ENCODE data around the gene GLOD4.
A peak's percentile ranks its signal among the peaks of the same experiment; 100 is the strongest.
"Not testable (repeated sequence)": the region's sequence is repeated elsewhere in the genome, so short reads cannot be mapped to it uniquely, and the experiment has no call there.

Gene GLOD4

DNA sequence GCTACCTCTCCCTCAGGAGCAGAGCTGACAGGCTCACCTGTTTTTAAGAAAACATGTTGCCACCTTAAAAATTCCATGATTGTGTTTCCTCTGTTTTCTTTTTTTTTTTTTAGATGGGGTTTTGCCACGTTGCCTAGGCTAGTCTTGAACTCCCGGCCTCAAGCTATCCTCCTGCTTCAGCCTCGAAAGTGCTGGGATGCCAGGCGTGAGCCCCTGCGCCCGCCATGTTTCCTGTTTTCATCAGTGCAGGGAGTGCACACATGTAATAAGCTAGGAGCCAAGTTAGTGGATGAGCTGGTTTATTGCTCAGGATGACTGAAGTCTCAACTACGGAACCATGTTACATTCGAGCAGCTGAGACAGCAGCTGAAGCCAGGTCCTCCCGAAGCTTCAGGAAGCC, 13.6 kb upstream of the GLOD4 start:
- no peak overlapping the region for H3K4me3 ChIP-seq (ENCODE audit: low read depth, low read length)
- TF ChIP-seq, protein P1, sequence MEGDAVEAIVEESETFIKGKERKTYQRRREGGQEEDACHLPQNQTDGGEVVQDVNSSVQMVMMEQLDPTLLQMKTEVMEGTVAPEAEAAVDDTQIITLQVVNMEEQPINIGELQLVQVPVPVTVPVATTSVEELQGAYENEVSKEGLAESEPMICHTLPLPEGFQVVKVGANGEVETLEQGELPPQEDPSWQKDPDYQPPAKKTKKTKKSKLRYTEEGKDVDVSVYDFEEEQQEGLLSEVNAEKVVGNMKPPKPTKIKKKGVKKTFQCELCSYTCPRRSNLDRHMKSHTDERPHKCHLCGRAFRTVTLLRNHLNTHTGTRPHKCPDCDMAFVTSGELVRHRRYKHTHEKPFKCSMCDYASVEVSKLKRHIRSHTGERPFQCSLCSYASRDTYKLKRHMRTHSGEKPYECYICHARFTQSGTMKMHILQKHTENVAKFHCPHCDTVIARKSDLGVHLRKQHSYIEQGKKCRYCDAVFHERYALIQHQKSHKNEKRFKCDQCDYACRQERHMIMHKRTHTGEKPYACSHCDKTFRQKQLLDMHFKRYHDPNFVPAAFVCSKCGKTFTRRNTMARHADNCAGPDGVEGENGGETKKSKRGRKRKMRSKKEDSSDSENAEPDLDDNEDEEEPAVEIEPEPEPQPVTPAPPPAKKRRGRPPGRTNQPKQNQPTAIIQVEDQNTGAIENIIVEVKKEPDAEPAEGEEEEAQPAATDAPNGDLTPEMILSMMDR (IDR thresholded peaks at IDR 0.05; ENCODE audit: borderline replicate concordance, insufficient read depth, low read depth, low read length): no peak

DNA sequence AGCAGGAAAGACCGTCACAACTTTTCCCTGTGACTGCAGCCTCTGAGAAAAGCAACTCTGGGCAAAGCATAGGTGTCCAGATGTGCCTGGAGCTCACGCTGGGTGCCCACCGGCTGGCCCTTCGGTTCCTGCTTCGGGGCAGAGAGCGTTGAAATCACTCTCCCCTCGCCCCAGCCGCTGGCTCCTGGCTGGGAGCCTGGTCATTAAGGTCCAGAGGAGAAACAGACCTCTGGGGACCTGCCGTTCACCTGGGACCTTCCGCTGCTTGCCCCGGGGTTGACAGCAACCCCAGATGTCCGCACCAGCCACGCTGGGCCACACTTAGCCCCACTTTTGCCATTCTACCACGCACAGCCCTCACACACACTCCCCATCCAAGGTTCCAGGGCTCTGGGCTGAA, 13.2 kb upstream of the GLOD4 start:
- no peak overlapping the region for H3K4me3 ChIP-seq (ENCODE audit: low read depth, low read length)
- TF ChIP-seq, protein P1 (IDR thresholded peaks at IDR 0.05; ENCODE audit: borderline replicate concordance, insufficient read depth, low read depth, low read length): no peak

DNA sequence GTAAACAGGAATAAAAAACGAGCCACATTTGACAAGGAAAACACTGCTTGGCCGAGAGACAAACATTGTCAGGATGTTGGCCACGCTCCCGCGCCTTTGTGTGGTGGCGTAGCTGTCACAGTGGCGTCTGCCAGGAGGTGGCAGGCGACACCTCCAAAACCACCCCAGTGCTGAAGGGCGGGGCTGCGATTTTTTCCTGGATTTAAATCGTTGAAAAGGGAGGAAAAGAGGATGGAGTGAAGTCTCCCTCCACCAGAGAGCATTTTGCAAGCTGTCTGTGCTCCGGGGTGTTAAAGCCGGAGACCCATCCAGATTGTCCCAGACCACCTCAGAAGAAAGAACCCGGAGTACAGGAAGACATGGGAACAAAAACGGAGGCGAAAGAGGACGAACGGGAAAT, 12.8 kb upstream of the GLOD4 start:
- TF ChIP-seq, protein P1 (IDR thresholded peaks at IDR 0.05; ENCODE audit: borderline replicate concordance, insufficient read depth, low read depth, low read length): peak; percentile 63; the same call in 1 of the 2 replicates
- no peak overlapping the region for H3K4me3 ChIP-seq (ENCODE audit: low read depth, low read length)

DNA sequence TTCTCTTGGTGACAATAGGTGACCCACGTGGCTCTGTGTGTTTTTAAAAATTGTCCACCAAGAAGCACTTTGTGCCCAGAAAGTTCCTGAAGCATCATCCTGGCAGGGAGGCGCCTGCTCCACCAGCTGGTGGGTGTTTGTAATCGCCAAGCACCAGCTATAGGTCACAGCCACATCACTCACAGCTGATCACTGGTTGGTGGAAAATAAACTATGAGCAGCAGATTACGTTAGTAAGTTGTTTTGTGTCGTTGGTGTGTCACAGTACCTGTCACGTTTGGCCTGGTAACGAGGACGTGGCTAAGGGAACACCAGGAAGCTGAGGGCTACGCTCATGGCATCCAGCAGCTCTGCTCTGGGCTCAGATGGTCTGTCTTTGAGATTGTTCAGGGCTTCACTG, 10.2 kb upstream of the GLOD4 start:
- TF ChIP-seq, protein P1 (IDR thresholded peaks at IDR 0.05; ENCODE audit: borderline replicate concordance, insufficient read depth, low read depth, low read length): no peak

DNA sequence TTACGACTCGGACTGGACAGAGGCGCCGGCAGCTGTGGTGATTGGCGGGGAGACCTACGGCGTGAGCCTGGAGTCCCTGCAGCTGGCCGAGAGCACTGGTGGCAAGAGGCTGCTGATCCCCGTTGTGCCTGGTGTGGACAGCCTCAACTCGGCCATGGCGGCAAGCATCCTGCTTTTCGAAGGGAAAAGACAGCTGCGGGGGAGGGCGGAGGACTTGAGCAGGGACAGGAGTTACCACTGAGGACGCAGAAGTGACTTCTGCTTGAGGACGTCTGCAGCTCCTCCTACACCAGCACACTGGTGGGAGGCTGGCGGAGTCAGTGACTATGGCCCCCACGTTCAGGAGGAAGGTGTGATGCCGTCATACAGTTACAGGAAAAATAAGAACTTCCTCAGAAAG, 9.7 kb upstream of the GLOD4 start:
- TF ChIP-seq, protein P1 (IDR thresholded peaks at IDR 0.05; ENCODE audit: borderline replicate concordance, insufficient read depth, low read depth, low read length): no peak

More for the DNA sequence above, 10.2 kb upstream of the GLOD4 start:
- no peak overlapping the region for H3K4me3 ChIP-seq (ENCODE audit: low read depth, low read length)

DNA sequence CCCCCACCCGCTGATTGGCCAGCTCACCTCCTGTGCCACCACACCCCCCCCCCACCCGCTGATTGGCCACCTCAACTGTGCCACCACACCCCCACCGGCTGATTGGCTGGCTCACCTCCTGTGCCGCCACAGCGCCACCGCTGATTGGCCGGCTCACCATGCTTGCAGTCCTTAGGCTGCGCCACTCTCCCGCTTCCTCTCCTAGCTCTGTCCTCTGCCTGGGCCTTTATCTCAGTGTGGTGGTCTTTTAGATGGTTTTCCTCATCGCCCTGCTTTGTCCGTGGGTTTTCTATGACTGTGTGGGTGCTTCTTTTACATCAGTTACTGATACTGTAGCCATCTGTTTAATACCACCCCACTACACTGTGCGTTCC, 8.8 kb upstream of the GLOD4 start:
- not testable (repeated sequence) for H3K4me3 ChIP-seq (ENCODE audit: low read depth, low read length)

More for the DNA sequence above, 9.7 kb upstream of the GLOD4 start:
- H3K4me3 ChIP-seq (ENCODE audit: low read depth, low read length): no peak overlapping the region

DNA sequence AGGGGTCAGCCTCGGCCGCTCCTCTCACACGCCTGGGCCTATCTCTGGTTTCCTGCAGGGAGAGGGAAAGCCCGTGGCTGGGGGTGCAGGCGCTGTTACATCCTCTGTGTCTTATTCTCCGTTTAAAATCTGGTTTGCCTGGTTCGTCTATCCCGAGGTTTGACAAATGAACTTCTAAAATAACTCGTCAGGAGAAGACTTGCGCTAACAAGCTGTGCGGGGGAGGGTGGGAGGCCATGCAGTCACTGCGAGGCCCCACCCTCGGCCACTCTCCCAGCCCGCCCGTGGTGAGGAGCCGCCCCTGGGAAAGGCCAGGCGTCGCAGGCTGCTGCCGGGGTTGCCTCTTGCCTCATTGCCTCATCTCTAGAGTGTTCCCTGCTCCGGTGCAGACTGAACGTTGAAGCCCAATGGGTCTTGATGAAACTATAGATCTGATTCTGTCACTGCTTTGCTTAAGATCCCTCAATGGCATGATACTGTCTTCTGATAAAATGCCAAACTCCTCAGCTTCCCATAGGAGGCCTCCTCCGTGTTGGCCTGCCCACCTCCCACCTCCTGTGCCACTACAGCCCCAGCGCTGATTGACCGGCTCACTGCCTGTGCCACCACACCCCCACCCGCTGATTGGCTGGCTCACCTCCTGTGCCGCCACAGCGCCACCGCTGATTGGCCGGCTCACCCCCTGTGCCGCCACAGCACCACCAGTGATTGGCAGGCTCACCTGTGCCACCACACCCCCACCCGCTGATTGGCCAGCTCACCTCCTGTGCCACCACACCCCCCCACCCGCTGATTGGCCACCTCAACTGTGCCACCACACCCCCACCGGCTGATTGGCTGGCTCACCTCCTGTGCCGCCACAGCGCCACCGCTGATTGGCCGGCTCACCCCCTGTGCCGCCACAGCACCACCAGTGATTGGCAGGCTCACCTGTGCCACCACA, 8.1 kb upstream of the GLOD4 start:
- H3K4me3 ChIP-seq (ENCODE audit: low read depth, low read length): not testable (repeated sequence)

DNA sequence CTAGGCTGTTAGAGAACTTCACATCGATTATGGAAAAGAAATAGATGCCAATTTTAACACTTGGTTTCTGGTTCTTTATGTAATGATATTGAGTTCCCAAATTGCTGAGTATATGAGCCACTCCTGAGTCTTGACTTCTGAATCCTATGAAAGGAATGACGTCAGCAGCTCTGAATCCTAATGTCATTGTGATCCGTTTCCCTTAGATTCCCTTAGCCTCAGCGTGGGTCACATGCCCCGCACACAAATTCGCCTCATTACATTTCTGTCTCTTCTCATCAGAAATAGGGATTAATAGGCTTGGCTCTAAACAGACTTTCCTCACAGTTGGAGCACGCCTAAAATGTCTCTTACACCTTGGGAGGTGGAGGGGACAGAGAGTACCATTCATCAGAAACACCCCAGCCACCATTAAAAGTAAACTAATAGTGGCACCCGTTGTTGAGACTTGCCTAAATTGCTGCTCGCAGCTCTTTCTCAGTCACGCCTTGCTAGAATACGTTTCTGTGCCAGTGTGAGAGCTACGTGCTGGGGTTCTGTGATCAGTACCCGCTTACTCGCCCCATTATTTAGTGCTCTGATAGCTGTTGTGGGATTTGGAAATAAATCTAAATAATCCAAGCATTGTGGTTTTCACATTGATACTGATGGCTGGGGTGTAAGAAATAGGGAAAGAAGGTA, 7.2 kb upstream of the GLOD4 start:
- no peak overlapping the region for H3K4me3 ChIP-seq (ENCODE audit: low read depth, low read length)
- TF ChIP-seq, protein P1 (IDR thresholded peaks at IDR 0.05; ENCODE audit: borderline replicate concordance, insufficient read depth, low read depth, low read length): no peak
